ENCODE results near the gene IMPDH1.

DNA sequence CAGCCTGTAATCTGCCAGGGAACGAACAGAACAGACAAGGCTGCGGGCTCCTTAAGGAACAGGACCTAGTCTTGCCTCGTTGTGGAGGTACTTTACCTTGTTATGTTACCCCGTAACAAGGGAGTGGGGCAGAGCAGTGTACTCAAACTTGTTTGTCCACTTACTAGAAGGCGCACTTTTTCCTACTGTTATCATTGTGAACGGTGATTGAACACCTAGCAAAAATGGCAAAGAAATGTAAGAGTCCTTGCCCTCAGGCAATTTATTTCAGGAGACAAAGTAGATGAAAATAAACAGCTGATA is 620 bp upstream of the IMPDH1 start:
- TF ChIP-seq POLR2A (IDR thresholded peaks at IDR 0.05), result no peak
- TF ChIP-seq, protein P1, sequence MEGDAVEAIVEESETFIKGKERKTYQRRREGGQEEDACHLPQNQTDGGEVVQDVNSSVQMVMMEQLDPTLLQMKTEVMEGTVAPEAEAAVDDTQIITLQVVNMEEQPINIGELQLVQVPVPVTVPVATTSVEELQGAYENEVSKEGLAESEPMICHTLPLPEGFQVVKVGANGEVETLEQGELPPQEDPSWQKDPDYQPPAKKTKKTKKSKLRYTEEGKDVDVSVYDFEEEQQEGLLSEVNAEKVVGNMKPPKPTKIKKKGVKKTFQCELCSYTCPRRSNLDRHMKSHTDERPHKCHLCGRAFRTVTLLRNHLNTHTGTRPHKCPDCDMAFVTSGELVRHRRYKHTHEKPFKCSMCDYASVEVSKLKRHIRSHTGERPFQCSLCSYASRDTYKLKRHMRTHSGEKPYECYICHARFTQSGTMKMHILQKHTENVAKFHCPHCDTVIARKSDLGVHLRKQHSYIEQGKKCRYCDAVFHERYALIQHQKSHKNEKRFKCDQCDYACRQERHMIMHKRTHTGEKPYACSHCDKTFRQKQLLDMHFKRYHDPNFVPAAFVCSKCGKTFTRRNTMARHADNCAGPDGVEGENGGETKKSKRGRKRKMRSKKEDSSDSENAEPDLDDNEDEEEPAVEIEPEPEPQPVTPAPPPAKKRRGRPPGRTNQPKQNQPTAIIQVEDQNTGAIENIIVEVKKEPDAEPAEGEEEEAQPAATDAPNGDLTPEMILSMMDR (IDR thresholded peaks at IDR 0.05), result no peak
